Fibroblast of lung (primary cell): Measurements from ENCODE around the gene CEP131. TPM values are rescaled to one million over a fixed set of nuclear protein-coding genes. Genes with fewer than 3 reads are reported as not detected.

Source experiments
- DNase-seq, 2 donors: peaks; one replicate each; pipeline versions ENCODE4 v3.0.0 to v3.0.0-alpha.2; 2010; ENCODE audit warnings: low read depth in 2 of 2
- H2AFZ ChIP-seq: 2 replicates; pipeline ENCODE4 v1.5.1; 2012; ENCODE audit warnings: low read length, control low read depth, inconsistent platforms
- H3K27ac ChIP-seq: 2 replicates; pipeline ENCODE4 v1.5.1; 2011; ENCODE audit warnings: low read length, control low read depth; ENCODE audit not compliant: insufficient read depth
- H3K27me3 ChIP-seq: 2 replicates; pipeline ENCODE4 v1.5.1; 2011; ENCODE audit warnings: mild to moderate bottlenecking, low read length; ENCODE audit not compliant: control insufficient read depth, insufficient read depth
- H3K36me3 ChIP-seq: 2 replicates; pipeline ENCODE4 v1.5.1; 2011; ENCODE audit warnings: low read length; ENCODE audit not compliant: control insufficient read depth, insufficient read depth
- H3K4me1 ChIP-seq: 2 replicates; pipeline ENCODE4 v1.5.1; 2011; ENCODE audit warnings: low read length; ENCODE audit not compliant: control insufficient read depth, insufficient read depth; ENCODE audit errors: extremely low read depth
- H3K4me2 ChIP-seq: 2 replicates; pipeline ENCODE4 v1.5.1; 2011; ENCODE audit warnings: low read length, control low read depth; ENCODE audit not compliant: insufficient read depth; ENCODE audit errors: extremely low read depth
- H3K4me3 ChIP-seq, 4 experiments: fragments of 200-600 bp in 1 of 4; sonication (generic) in 1 of 4; replicated peaks in 1 of 4; 2 replicates each; pipeline ENCODE4 v1.5.1; 2011 to 2016; ENCODE audit warnings: low read length in 4 of 4, low read depth in 3 of 4, mild to moderate bottlenecking in 3 of 4, control low read depth in 2 of 4, inconsistent platforms in 1 of 4, mixed read lengths in 1 of 4; ENCODE audit not compliant: insufficient read depth in 1 of 4; ENCODE audit errors: control extremely low read depth in 1 of 4
- H3K79me2 ChIP-seq: 2 replicates; pipeline ENCODE4 v1.5.1; 2012; ENCODE audit warnings: mild to moderate bottlenecking, low read length, inconsistent platforms; ENCODE audit not compliant: control insufficient read depth, insufficient read depth
- H3K9ac ChIP-seq: 2 replicates; pipeline ENCODE4 v1.5.1; 2011; ENCODE audit warnings: mild to moderate bottlenecking, low read length, control low read depth; ENCODE audit not compliant: insufficient read depth
- H3K9me3 ChIP-seq: 2 replicates; pipeline ENCODE4 v1.5.1; 2012; ENCODE audit warnings: low read depth, low read length; ENCODE audit not compliant: control insufficient read depth, insufficient read depth
- H4K20me1 ChIP-seq: 2 replicates; pipeline ENCODE4 v1.5.1; 2011; ENCODE audit warnings: low read length; ENCODE audit not compliant: control insufficient read depth, insufficient read depth; ENCODE audit errors: extremely low read depth
- EZH2 ChIP-seq: IDR thresholded peaks from 2 replicates; pipeline ENCODE4 v1.5.1; 2012; ENCODE audit warnings: low read length, control low read depth, mild to moderate bottlenecking; ENCODE audit errors: missing control alignments
- polyA plus RNA-seq, 2 donors: library from polyadenylated mRNA; depleted of rRNA in 1 of 2; stranded (reverse) in 1 of 2; unstranded in 1 of 2; fragments of >200 nt; gene quantifications; 2 replicates each; pipeline ENCODE4 v1.2.1, GENCODE V29; 2011 to 2012; ENCODE audit warnings: missing spikeins in 1 of 2
- total RNA-seq: library from RNA; depleted of rRNA; stranded (reverse); fragments of >200 nt; gene quantifications from 2 replicates; pipeline ENCODE4 v1.2.1, GENCODE V29; 2014
- TF ChIP-seq, protein P1 (sequence below), 2 donors: IDR thresholded peaks in 1 of 2; conservative IDR thresholded peaks in 1 of 2; 1 replicate in 1 of 2; 2 replicates in 1 of 2; pipeline ENCODE4 v1.5.1; 2011 to 2012; ENCODE audit warnings: low read length in 2 of 2, control low read depth in 1 of 2, inconsistent platforms in 1 of 2, low read depth in 1 of 2, mild to moderate bottlenecking in 1 of 2

CEP131 gene
- total and polyA plus RNA-seq, 2 donors (not counting 1 experiment from before 2014, with no cell fraction given): 2.0 to 7.4 TPM

DNA sequence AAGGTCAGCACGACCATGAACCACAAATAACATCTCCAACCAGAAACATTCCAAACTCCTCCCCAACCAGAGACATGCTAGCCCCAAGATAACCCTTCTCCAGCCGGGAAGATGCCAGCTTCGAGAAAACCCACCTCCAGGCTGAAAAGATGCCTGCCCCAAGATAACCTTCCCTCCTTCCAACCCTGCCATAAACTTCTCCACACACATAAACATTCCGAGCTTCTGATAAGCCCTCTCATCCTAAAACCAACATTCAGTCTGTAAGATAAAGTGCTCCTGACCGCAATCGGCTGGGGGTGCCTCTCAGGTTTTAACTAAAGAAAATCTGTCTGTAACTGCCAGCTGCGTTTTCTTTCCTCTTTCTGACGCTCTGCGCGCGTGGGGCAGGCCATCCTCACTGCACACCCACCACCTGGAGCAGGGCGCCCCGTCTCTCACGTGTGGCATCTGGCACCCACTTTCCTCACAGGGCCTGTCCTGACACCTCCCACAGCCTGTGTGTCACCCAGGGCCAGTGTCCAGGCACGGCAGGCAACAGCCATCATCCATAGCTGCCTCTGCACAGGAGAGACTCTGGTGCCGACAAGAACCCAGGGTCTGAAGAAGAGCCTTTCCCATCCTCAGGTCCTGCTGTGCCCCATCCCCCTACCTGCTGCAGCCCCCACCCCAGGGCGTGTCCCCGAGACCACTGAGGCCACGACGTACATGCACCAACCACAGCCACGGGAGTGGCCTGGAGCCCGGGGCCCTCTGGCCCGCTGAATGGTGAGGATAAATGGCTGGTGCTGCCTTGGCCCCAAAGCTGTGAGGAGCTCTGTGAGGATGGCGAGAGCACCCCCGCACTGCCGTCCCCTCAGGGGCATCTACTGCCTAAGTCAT, 12.4 kb upstream of the CEP131 start:
- TF ChIP-seq, protein P1, sequence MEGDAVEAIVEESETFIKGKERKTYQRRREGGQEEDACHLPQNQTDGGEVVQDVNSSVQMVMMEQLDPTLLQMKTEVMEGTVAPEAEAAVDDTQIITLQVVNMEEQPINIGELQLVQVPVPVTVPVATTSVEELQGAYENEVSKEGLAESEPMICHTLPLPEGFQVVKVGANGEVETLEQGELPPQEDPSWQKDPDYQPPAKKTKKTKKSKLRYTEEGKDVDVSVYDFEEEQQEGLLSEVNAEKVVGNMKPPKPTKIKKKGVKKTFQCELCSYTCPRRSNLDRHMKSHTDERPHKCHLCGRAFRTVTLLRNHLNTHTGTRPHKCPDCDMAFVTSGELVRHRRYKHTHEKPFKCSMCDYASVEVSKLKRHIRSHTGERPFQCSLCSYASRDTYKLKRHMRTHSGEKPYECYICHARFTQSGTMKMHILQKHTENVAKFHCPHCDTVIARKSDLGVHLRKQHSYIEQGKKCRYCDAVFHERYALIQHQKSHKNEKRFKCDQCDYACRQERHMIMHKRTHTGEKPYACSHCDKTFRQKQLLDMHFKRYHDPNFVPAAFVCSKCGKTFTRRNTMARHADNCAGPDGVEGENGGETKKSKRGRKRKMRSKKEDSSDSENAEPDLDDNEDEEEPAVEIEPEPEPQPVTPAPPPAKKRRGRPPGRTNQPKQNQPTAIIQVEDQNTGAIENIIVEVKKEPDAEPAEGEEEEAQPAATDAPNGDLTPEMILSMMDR (conservative IDR thresholded peaks at IDR 0.05 in 1 of 2, IDR thresholded peaks at IDR 0.05 in 1 of 2; ENCODE audit: low read depth in 1 of 2, low read length in 2 of 2): no peak
- TF ChIP-seq EZH2: no peak
- no peak overlapping the region for H3K27ac ChIP-seq
- no peaks in the 10 kb centered on the region for H4K20me1 ChIP-seq
- H3K9ac ChIP-seq: no peak overlapping the region
- H3K9me3 ChIP-seq: no peaks in the 10 kb centered on the region
- no peak overlapping the region for H3K4me2 ChIP-seq
- no peak overlapping the region for H3K4me3 ChIP-seq
- no peaks in the 10 kb centered on the region for H3K27me3 ChIP-seq
- H3K4me1 ChIP-seq: peaks cover 2% of the 10 kb centered on the region
- no peak for DNase-seq
- H2AFZ ChIP-seq: no peak overlapping the region
- H3K36me3 ChIP-seq: peaks cover 15% of the 10 kb centered on the region
- H3K79me2 ChIP-seq: peaks cover 24% of the 10 kb centered on the region

DNA sequence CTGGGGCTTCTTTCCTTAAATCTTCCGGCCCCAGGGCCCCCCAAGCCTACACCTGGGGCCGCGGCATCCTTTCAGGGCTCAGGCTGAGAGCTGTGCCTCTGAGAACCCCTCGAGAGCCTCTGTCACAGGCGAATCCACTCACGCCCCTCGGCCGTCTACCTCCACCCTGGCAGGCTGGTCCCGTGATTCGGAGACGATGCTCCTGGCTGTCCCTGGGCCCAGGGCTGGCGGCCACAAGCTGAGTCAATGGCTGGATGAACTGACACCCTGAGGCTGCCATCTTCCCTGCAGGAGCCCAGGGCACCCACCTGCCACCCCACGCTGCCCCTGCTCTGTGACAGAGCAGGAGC, 11.7 kb upstream of the CEP131 start:
- TF ChIP-seq EZH2: no peak
- TF ChIP-seq, protein P1 (conservative IDR thresholded peaks at IDR 0.05 in 1 of 2, IDR thresholded peaks at IDR 0.05 in 1 of 2; ENCODE audit: low read depth in 1 of 2, low read length in 2 of 2): no peak
- no peaks in the 10 kb centered on the region for H4K20me1 ChIP-seq
- no peak overlapping the region for H3K9ac ChIP-seq
- H2AFZ ChIP-seq: no peak overlapping the region
- no peak overlapping the region for H3K4me3 ChIP-seq
- no peaks in the 10 kb centered on the region for H3K9me3 ChIP-seq
- DNase-seq: no peak
- no peak overlapping the region for H3K27ac ChIP-seq
- no peaks in the 10 kb centered on the region for H3K27me3 ChIP-seq
- peaks cover 2% of the 10 kb centered on the region for H3K4me1 ChIP-seq
- no peak overlapping the region for H3K4me2 ChIP-seq
- H3K36me3 ChIP-seq: peaks cover 15% of the 10 kb centered on the region
- peaks cover 17% of the 10 kb centered on the region for H3K79me2 ChIP-seq

GRCh38 chr17:81233811-81234505, 11.2 kb upstream of the CEP131 start:
- TF ChIP-seq, protein P1 (conservative IDR thresholded peaks at IDR 0.05 in 1 of 2, IDR thresholded peaks at IDR 0.05 in 1 of 2; ENCODE audit: low read depth in 1 of 2, low read length in 2 of 2): no peak
- TF ChIP-seq EZH2: no peak
- no peak overlapping the region for H3K4me3 ChIP-seq
- peaks cover 2% of the 10 kb centered on the region for H3K4me1 ChIP-seq
- no peak overlapping the region for H3K27ac ChIP-seq
- H3K9ac ChIP-seq: no peak overlapping the region
- no peaks in the 10 kb centered on the region for H4K20me1 ChIP-seq
- H3K9me3 ChIP-seq: no peaks in the 10 kb centered on the region
- peaks cover 15% of the 10 kb centered on the region for H3K36me3 ChIP-seq
- no peak overlapping the region for H2AFZ ChIP-seq
- no peak for DNase-seq
- H3K79me2 ChIP-seq: peaks cover 15% of the 10 kb centered on the region
- H3K4me2 ChIP-seq: no peak overlapping the region
- H3K27me3 ChIP-seq: no peaks in the 10 kb centered on the region
